H9 (cell line): ENCODE data around the gene NEK8. TPM values are rescaled to one million over a fixed set of nuclear protein-coding genes. Genes with fewer than 3 reads are reported as not detected.
A peak's percentile ranks its signal among the peaks of the same experiment; 100 is the strongest.

Experiments
- DNase-seq: peaks from one replicate; pipeline ENCODE4 v3.0.0-alpha.2; 2017
- H2AFZ ChIP-seq: one replicate; pipeline ENCODE4 v1.6.1; 2013; ENCODE audit warnings: mild to moderate bottlenecking, low read length, control low read depth, moderate library complexity
- H2AK5ac ChIP-seq: 2 replicates; pipeline ENCODE4 v1.6.1; 2013; ENCODE audit warnings: low read length, control low read depth, mixed read lengths; ENCODE audit not compliant: insufficient read length
- H2BK120ac ChIP-seq: one replicate; pipeline ENCODE4 v1.6.1; 2013; ENCODE audit warnings: low read depth, mild to moderate bottlenecking, low read length, control low read depth, inconsistent platforms; ENCODE audit not compliant: poor library complexity, severe bottlenecking
- H2BK12ac ChIP-seq: 2 replicates; pipeline ENCODE4 v1.6.1; 2013; ENCODE audit warnings: low read length, control low read depth, mixed read lengths, low read depth; ENCODE audit not compliant: insufficient read length
- H2BK15ac ChIP-seq: 2 replicates; pipeline ENCODE4 v1.6.1; 2013; ENCODE audit warnings: low read depth, low read length, control low read depth
- H2BK20ac ChIP-seq: one replicate; pipeline ENCODE4 v1.6.1; 2013; ENCODE audit warnings: low read depth, mild to moderate bottlenecking, low read length, control low read depth, inconsistent platforms; ENCODE audit not compliant: poor library complexity, severe bottlenecking
- H2BK5ac ChIP-seq: 2 replicates; pipeline ENCODE4 v1.6.1; 2013; ENCODE audit warnings: low read length, control low read depth, mixed read lengths; ENCODE audit not compliant: insufficient read length
- H3K14ac ChIP-seq: 2 replicates; pipeline ENCODE4 v1.6.1; 2013; ENCODE audit warnings: low read length, control low read depth; ENCODE audit not compliant: insufficient read depth
- H3K18ac ChIP-seq: 2 replicates; pipeline ENCODE4 v1.6.1; 2013; ENCODE audit warnings: low read depth, mild to moderate bottlenecking, mixed read lengths, low read length, control low read depth; ENCODE audit not compliant: insufficient read length
- H3K23ac ChIP-seq: 2 replicates; pipeline ENCODE4 v1.6.1; 2013; ENCODE audit warnings: low read length, control low read depth, mixed read lengths, low read depth; ENCODE audit not compliant: insufficient read length
- H3K23me2 ChIP-seq: 2 replicates; pipeline ENCODE4 v1.6.1; 2013; ENCODE audit warnings: low read depth, mild to moderate bottlenecking, mixed read lengths, low read length, control low read depth; ENCODE audit not compliant: insufficient read length, poor library complexity, severe bottlenecking
- H3K27ac ChIP-seq: 2 replicates; pipeline ENCODE4 v1.5.1; 2013; ENCODE audit warnings: low read length, control low read depth, mixed read lengths, low read depth; ENCODE audit not compliant: insufficient read length
- H3K27me3 ChIP-seq: 2 replicates; pipeline ENCODE4 v1.6.1; 2013; ENCODE audit warnings: low read length, control low read depth, inconsistent platforms; ENCODE audit not compliant: insufficient read depth
- H3K4ac ChIP-seq: 2 replicates; pipeline ENCODE4 v1.6.1; 2013; ENCODE audit warnings: low read depth, mild to moderate bottlenecking, control low read depth, inconsistent platforms, low read length, moderate library complexity
- H3K4me1 ChIP-seq: 2 replicates; pipeline ENCODE4 v1.6.1; 2013; ENCODE audit warnings: low read length, control low read depth, inconsistent platforms; ENCODE audit not compliant: insufficient read depth
- H3K4me2 ChIP-seq: 2 replicates; pipeline ENCODE4 v1.6.1; 2013; ENCODE audit warnings: low read length, control low read depth, mixed read lengths; ENCODE audit not compliant: insufficient read length, insufficient read depth
- H3K56ac ChIP-seq: 2 replicates; pipeline ENCODE4 v1.6.1; 2013; ENCODE audit warnings: low read depth, mild to moderate bottlenecking, mixed read lengths, low read length, control low read depth; ENCODE audit not compliant: insufficient read length
- H3K79me1 ChIP-seq: 2 replicates; pipeline ENCODE4 v1.6.1; 2013; ENCODE audit warnings: low read depth, mild to moderate bottlenecking, moderate library complexity, low read length, control low read depth, inconsistent platforms; ENCODE audit not compliant: insufficient read depth, poor library complexity, severe bottlenecking
- H3K79me2 ChIP-seq: 2 replicates; pipeline ENCODE4 v1.6.1; 2013; ENCODE audit warnings: low read length, control low read depth, inconsistent platforms; ENCODE audit not compliant: insufficient read depth
- H3K9ac ChIP-seq: 2 replicates; pipeline ENCODE4 v1.6.1; 2013; ENCODE audit warnings: low read length, control low read depth, mixed read lengths; ENCODE audit not compliant: insufficient read length; ENCODE audit errors: extremely low read depth
- H3K9me3 ChIP-seq: one replicate; pipeline ENCODE4 v1.6.1; 2013; ENCODE audit warnings: low read depth, low read length, inconsistent platforms; ENCODE audit not compliant: control insufficient read depth
- H3T11ph ChIP-seq: one replicate; pipeline ENCODE4 v1.6.1; 2013; ENCODE audit warnings: mild to moderate bottlenecking, low read length, control low read depth, inconsistent platforms
- H4K20me1 ChIP-seq: one replicate; pipeline ENCODE4 v1.6.1; 2013; ENCODE audit not compliant: control insufficient read depth, insufficient read length, insufficient read depth
- H4K5ac ChIP-seq: 2 replicates; pipeline ENCODE4 v1.6.1; 2013; ENCODE audit warnings: low read depth, mild to moderate bottlenecking, mixed read lengths, low read length, control low read depth; ENCODE audit not compliant: insufficient read length
- H4K8ac ChIP-seq: replicated peaks from 2 replicates; pipeline ENCODE4 v1.6.1; 2013; ENCODE audit warnings: low read length, control low read depth, mixed read lengths, low read depth; ENCODE audit not compliant: insufficient read length
- H4K91ac ChIP-seq: 2 replicates; pipeline ENCODE4 v1.6.1; 2013; ENCODE audit warnings: low read depth, mild to moderate bottlenecking, moderate library complexity, mixed read lengths, low read length, control low read depth; ENCODE audit not compliant: insufficient read length
- H3K27ac Mint-ChIP-seq, 3 experiments: 2 replicates in 2 of 3; 3 replicates in 1 of 3; pipeline ENCODE4 v1.8.0; 2020 to 2021; ENCODE audit warnings: mixed read lengths in 3 of 3, mild to moderate bottlenecking in 1 of 3, moderate library complexity in 1 of 3
- H3K27me3 Mint-ChIP-seq: 2 replicates; pipeline ENCODE4 v1.8.0; 2021; ENCODE audit warnings: low read depth, mild to moderate bottlenecking, moderate library complexity, mixed read lengths
- H3K36me3 Mint-ChIP-seq, 3 experiments: 2 replicates in 2 of 3; 3 replicates in 1 of 3; pipeline ENCODE4 v1.8.0; 2020 to 2021; ENCODE audit warnings: low read depth in 3 of 3, mixed read lengths in 3 of 3; ENCODE audit not compliant: insufficient read depth in 1 of 3
- H3K4me1 Mint-ChIP-seq, 2 experiments: 2 replicates each; pipeline ENCODE4 v1.8.0; 2020; ENCODE audit warnings: mixed read lengths in 2 of 2
- H3K4me3 Mint-ChIP-seq, 2 experiments: 2 replicates in 1 of 2; 3 replicates in 1 of 2; pipeline ENCODE4 v1.8.0; 2020 to 2021; ENCODE audit warnings: mild to moderate bottlenecking in 2 of 2, mixed read lengths in 2 of 2, moderate library complexity in 1 of 2
- H3K9me3 Mint-ChIP-seq, 2 experiments: 2 replicates in 1 of 2; 3 replicates in 1 of 2; pipeline ENCODE4 v1.8.0; 2020; ENCODE audit warnings: mild to moderate bottlenecking in 2 of 2, mixed read lengths in 2 of 2, moderate library complexity in 1 of 2
- WGBS: extraction: QIAGEN DNeasy Blood & Tissue Kit; methylation state at CpG from one replicate; pipeline ENCODE4 v1.1.7; 2013; ENCODE audit warnings: missing lambda C conversion rate, low lambda C conversion rate, mixed read lengths; ENCODE audit not compliant: insufficient read length; ENCODE audit errors: extremely low coverage; 5-methylcytosine and 5-hydroxymethylcytosine counted together
- total RNA-seq: library from RNA; stranded (reverse); gene quantifications from 2 replicates; pipeline ENCODE4 v1.2.1, GENCODE V29; 2021
- TF ChIP-seq, protein P1 (sequence below): fragments of 200-600 bp; sonication (generic); conservative IDR thresholded peaks from 3 replicates; pipeline ENCODE4 v1.8.0; 2021; ENCODE audit warnings: antibody characterized with exemption, mild to moderate bottlenecking

NEK8 gene
- total RNA-seq, 1 experiment from 2014 or later, result 18.8 TPM

DNA sequence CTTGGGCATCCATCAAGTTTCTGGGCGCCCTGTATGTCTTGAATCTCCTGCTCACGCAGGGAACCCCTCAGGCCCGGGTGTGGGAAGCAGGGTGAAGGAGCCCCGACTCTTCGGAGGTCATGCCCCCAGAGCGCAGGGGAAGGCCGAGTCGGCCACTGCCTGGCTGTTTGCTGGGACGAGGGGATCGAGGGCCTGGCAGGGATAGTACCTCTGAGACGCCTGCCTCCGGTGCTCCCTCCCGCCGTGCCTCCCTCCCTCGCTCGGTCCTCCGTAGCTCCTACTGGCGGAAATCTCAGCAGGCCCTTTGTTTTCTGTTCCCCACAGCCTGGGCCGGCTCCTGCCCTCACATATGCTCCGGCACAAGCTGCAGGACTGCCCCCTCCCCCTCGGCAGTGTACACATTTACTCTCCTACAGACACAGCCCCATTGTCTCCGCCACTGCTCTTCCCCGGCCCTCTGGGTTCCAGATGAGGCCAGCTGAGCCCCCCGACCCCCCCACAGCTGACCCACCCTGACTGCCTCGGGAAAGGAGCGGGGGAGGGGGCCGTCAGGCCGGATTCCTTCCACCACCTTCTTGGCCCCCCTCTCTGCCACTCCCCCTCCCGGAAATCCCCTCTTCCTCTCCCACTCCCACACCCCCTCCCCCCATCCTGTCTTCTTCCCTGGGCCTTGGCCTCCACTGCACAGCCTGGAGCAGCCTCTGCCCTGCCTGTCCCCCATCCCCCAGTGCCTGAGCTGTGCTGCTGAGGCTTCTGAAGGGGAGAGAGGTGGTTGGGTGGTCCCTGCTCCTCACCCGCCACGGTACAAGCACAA, 16.6 kb downstream of the NEK8 start:
- peak overlapping the region; percentile 39 for H3K4ac ChIP-seq
- peaks cover 5% of the 10 kb centered on the region; the same call in 1 of the 2 replicates for H3K4me1 ChIP-seq
- peak overlapping the region; percentile 20 for H4K8ac ChIP-seq
- peak overlapping the region; percentile 61 for H3K27ac ChIP-seq
- H3K4me2 ChIP-seq, result peak overlapping the region; percentile 84
- TF ChIP-seq, protein P1, sequence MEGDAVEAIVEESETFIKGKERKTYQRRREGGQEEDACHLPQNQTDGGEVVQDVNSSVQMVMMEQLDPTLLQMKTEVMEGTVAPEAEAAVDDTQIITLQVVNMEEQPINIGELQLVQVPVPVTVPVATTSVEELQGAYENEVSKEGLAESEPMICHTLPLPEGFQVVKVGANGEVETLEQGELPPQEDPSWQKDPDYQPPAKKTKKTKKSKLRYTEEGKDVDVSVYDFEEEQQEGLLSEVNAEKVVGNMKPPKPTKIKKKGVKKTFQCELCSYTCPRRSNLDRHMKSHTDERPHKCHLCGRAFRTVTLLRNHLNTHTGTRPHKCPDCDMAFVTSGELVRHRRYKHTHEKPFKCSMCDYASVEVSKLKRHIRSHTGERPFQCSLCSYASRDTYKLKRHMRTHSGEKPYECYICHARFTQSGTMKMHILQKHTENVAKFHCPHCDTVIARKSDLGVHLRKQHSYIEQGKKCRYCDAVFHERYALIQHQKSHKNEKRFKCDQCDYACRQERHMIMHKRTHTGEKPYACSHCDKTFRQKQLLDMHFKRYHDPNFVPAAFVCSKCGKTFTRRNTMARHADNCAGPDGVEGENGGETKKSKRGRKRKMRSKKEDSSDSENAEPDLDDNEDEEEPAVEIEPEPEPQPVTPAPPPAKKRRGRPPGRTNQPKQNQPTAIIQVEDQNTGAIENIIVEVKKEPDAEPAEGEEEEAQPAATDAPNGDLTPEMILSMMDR, result no peak
- H3K56ac ChIP-seq, result no peak overlapping the region
- Mint-ChIP-seq H3K27ac (peak overlapping the region; percentile 95 to 98 (median 97)), H3K4me1 (peaks cover 12 to 30% of the 10 kb centered on the region in 2 experiments), H3K36me3 (peaks cover 33 to 62% (median 33%) of the 10 kb centered on the region in 3 experiments; a peak in 6 of 7 replicates), H3K4me3 (peak overlapping the region; percentile 87 to 93), H3K27me3 (no peaks in the 10 kb centered on the region; the same call in none of the 2 replicates), H3K9me3 (no peaks in the 10 kb centered on the region)
- H3K9ac ChIP-seq, result peak overlapping the region; percentile 95
- H3K79me2 ChIP-seq, result peaks cover 16% of the 10 kb centered on the region; the same call in 1 of the 2 replicates
- peak overlapping the region; percentile 91 for H3K14ac ChIP-seq
- no peak overlapping the region for H2AK5ac ChIP-seq
- H4K91ac ChIP-seq, result peak overlapping the region; percentile 82
- WGBS, result no CpG with 5 or more reads among the region's 31 CpGs
- H3K23ac ChIP-seq, result no peak overlapping the region
- no peaks in the 10 kb centered on the region for H4K20me1 ChIP-seq
- peak overlapping the region; percentile 45 for H2BK5ac ChIP-seq
- no peak overlapping the region; the same call in 1 of the 2 replicates for H2BK15ac ChIP-seq
- H2BK20ac ChIP-seq, result no peak overlapping the region
- H3K18ac ChIP-seq, result peak overlapping the region; percentile 94
- H2BK120ac ChIP-seq, result peak overlapping the region; percentile 93
- H2AFZ ChIP-seq, result no peak overlapping the region
- no peaks in the 10 kb centered on the region for H3K9me3 ChIP-seq
- no peaks in the 10 kb centered on the region for H3K27me3 ChIP-seq
- peak overlapping the region; percentile 15 for H2BK12ac ChIP-seq
- peak; percentile 77 for DNase-seq
- peak overlapping the region; percentile 24 for H4K5ac ChIP-seq
- H3K23me2 ChIP-seq, result peaks cover 15% of the 10 kb centered on the region
- H3T11ph ChIP-seq, result no peak overlapping the region
- no peaks in the 10 kb centered on the region for H3K79me1 ChIP-seq
